Mesothelial cell of epicardium (in vitro differentiated cells): ENCODE measurements around the gene TNS1. TPM values are rescaled to one million over a fixed set of nuclear protein-coding genes. Genes with fewer than 3 reads are reported as not detected.

Experiments used
- DNase-seq, 2 experiments: peaks; one replicate each; pipeline ENCODE4 v3.0.0; 2021; ENCODE audit warnings: low spot score in 2 of 2; ENCODE audit not compliant: unreplicated experiment in 2 of 2
- H3K27ac Mint-ChIP-seq: 2 replicates; pipeline ENCODE4 v1.8.0; 2021; ENCODE audit warnings: mixed read lengths
- H3K27me3 Mint-ChIP-seq: 2 replicates; pipeline ENCODE4 v1.8.0; 2021; ENCODE audit warnings: low read depth, mixed read lengths
- H3K36me3 Mint-ChIP-seq: 2 replicates; pipeline ENCODE4 v1.8.0; 2021; ENCODE audit warnings: mixed read lengths
- H3K4me1 Mint-ChIP-seq: 2 replicates; pipeline ENCODE4 v1.8.0; 2021; ENCODE audit warnings: mixed read lengths
- H3K4me3 Mint-ChIP-seq: 2 replicates; pipeline ENCODE4 v1.8.0; 2021; ENCODE audit warnings: mild to moderate bottlenecking, moderate library complexity, mixed read lengths
- H3K9me3 Mint-ChIP-seq: 2 replicates; pipeline ENCODE4 v1.8.0; 2021; ENCODE audit warnings: mixed read lengths
- total RNA-seq: library from RNA; stranded (reverse); gene quantifications from 3 replicates; pipeline ENCODE4 v1.2.1, GENCODE V29; 2021
- TF ChIP-seq, protein P1 (sequence below): fragments of 200-600 bp; sonication (generic); IDR thresholded peaks from one replicate; pipeline ENCODE4 v1.5.0; 2021; ENCODE audit warnings: antibody characterized with exemption; ENCODE audit not compliant: unreplicated experiment

TNS1 gene
- total RNA-seq, 1 donor from 2014 or later, result 130 TPM

DNA sequence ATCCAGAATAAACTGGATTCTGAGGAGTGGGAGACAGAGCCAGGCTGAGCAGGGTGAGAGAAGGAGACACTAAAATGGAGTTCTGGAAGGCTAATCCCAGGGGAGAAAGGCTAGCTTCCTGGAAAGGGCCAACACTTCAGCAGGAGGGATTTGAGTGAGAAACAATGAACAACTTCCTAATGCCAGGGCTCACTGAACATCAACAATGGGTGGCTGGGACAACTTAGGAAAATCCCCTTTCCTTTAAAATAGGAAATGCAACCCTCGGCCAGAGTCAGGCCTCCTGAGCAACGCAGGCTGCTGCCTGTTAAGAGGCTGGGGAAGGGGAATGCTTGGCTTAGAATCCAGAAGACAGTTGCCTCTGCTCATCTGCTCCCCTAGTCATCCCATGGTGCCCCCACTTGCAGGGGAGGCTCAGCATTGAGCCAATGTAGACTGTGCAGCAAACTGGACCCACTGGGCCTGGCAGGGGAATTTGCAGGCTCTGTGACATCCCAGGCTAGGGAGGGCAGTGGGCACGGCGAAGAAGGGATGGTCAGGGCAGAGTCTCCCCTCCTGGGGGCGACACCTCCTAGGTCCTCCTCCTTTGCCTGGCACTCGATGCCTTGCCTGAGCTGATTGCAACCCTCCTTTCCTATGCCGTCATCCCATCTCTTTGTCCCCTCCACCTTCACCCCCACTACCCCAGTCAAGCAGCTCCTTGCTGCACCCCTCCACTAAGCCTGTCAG lies 182.5 kb downstream of the TNS1 start:
- no peaks in the 10 kb centered on the region for H3K9me3 Mint-ChIP-seq
- H3K36me3 Mint-ChIP-seq, result peaks cover 17% of the 10 kb centered on the region
- H3K27ac Mint-ChIP-seq, result no peak overlapping the region
- TF ChIP-seq, protein P1, sequence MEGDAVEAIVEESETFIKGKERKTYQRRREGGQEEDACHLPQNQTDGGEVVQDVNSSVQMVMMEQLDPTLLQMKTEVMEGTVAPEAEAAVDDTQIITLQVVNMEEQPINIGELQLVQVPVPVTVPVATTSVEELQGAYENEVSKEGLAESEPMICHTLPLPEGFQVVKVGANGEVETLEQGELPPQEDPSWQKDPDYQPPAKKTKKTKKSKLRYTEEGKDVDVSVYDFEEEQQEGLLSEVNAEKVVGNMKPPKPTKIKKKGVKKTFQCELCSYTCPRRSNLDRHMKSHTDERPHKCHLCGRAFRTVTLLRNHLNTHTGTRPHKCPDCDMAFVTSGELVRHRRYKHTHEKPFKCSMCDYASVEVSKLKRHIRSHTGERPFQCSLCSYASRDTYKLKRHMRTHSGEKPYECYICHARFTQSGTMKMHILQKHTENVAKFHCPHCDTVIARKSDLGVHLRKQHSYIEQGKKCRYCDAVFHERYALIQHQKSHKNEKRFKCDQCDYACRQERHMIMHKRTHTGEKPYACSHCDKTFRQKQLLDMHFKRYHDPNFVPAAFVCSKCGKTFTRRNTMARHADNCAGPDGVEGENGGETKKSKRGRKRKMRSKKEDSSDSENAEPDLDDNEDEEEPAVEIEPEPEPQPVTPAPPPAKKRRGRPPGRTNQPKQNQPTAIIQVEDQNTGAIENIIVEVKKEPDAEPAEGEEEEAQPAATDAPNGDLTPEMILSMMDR, result no peak
- H3K27me3 Mint-ChIP-seq, result no peaks in the 10 kb centered on the region
- no peak for DNase-seq
- no peak overlapping the region for H3K4me3 Mint-ChIP-seq
- H3K4me1 Mint-ChIP-seq, result peaks cover 13% of the 10 kb centered on the region

DNA sequence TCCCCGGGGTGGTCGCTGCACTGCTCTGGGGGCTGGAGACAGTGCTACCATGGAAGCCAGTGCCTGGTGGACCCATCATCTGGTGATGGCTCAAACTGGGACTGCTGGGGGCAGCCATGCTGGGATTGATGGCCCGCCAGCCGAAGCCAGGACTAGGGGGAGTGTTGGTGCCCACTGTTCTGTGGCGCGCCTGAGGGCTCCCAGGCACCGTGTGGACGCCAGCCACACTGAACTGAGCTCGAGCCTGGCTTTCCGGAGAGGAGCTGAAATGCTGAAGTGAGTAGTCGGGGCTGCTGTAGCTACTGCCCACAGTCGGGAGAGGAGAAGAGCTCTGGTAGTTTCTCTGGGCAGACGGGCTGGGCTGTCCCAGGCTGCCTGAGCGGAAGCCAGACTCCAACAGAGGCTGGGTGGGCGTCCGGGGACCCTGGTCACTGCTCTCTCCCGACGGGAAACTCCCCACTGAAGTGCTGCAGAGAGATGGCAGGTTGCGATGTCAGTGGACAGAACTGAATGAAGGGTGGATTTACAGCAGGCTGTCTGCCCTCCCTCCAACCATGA lies 184.4 kb downstream of the TNS1 start:
- peaks cover 31% of the 10 kb centered on the region for H3K36me3 Mint-ChIP-seq
- no peak overlapping the region for H3K27ac Mint-ChIP-seq
- H3K4me1 Mint-ChIP-seq, result peaks cover 13% of the 10 kb centered on the region
- H3K9me3 Mint-ChIP-seq, result no peaks in the 10 kb centered on the region
- TF ChIP-seq, protein P1, result no peak
- no peak overlapping the region for H3K4me3 Mint-ChIP-seq
- DNase-seq, result no peak
- H3K27me3 Mint-ChIP-seq, result no peaks in the 10 kb centered on the region

DNA sequence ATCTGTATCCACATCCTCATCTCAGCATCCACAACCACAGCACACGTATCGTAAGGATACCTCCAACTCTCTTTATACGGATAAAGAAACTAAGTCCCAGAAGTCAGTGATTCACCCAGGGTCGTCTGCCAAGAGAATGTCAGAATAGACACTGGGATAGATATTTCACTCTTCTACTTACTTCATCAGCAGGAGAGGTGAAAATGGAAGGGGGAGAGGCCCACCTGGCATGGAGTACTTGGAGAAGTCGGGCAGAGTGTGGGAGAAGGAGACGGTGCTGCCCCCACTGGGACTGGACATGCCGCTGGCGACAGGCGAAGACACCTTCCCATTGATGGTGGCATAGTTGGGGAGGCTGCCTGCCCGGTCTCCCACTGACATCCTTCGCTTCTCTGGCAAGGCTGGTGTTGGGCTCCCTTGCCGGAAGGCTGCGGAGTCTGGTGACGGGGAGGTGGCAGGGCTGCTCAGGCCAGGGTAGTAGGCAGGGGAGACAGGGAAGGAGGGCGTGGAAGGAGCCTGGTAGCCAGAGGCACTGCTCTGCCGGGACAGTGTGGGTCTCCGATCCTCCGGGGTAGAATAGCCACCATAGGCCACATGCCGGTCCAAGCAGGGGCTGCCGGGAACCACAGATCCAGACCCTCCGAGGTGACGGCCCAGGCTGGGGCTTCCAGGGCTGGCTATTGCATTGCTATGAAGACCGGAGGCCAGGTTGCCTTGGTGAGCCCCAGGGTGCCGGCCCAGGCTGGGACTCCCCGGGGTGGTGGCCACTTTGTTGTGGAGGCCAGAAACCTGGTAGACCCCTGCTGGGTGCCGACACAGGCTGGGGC lies 185.1 kb downstream of the TNS1 start:
- H3K27ac Mint-ChIP-seq, result no peak overlapping the region
- H3K27me3 Mint-ChIP-seq, result no peaks in the 10 kb centered on the region
- no peak overlapping the region for H3K4me3 Mint-ChIP-seq
- H3K36me3 Mint-ChIP-seq, result peaks cover 37% of the 10 kb centered on the region
- TF ChIP-seq, protein P1, result no peak
- no peaks in the 10 kb centered on the region for H3K9me3 Mint-ChIP-seq
- peaks cover 13% of the 10 kb centered on the region for H3K4me1 Mint-ChIP-seq
- no peak for DNase-seq

DNA sequence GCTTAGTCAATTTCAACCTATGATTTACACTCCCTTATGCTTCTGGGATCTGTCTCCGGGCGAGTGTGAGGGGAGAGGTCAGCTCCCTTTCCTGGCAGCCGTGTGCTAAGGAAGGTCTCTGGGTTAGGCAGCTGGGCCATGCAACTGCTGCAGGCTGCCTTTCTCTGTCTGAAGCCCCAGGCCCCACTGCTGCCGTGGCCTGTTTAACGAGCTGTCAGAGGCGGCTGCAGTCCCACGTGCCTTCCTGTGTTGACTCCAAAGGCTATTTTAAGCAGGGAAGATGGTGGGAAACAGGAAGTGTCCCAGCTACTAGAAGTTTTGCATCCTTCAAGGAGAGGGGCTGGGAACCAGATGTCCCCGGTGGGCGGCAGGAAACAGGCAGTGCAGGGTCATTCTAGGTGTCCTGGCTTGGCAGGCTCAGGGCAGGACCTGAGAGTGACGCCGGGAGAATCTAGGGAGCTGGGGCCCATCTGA lies 186.4 kb downstream of the TNS1 start:
- H3K4me3 Mint-ChIP-seq, result no peak overlapping the region
- TF ChIP-seq, protein P1, result no peak
- H3K27ac Mint-ChIP-seq, result peak overlapping the region; percentile 35
- H3K27me3 Mint-ChIP-seq, result no peaks in the 10 kb centered on the region
- DNase-seq, result no peak
- no peaks in the 10 kb centered on the region for H3K9me3 Mint-ChIP-seq
- H3K36me3 Mint-ChIP-seq, result peaks cover 44% of the 10 kb centered on the region
- H3K4me1 Mint-ChIP-seq, result peaks cover 13% of the 10 kb centered on the region

DNA sequence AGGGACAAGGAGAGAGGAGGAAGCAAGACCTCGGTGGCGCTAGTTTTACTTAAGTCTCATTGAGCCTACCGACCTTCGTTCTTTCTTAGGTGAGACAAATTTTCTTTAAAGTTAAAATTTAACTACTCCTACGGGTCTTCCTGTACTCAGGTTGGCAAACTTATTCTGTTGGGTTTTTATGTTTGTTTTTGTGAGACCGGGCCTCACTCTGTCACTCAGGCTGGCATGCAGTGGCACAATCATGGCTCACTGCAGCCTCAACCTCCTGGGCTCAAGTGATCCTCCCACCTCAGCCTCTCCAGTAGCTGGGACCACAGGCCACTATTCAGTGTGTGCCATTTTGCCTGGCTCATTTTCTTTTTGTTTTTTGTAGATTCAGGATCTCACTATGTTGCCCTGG lies 189.0 kb downstream of the TNS1 start:
- Mint-ChIP-seq H3K9me3 (no peaks in the 10 kb centered on the region), H3K36me3 (peaks cover 56% of the 10 kb centered on the region)
- DNase-seq, result no peak

More for the DNA sequence above, 189.0 kb downstream of the TNS1 start:
- Mint-ChIP-seq H3K4me3 (no peak overlapping the region), H3K27me3 (no peaks in the 10 kb centered on the region), H3K27ac (no peak overlapping the region), H3K4me1 (peaks cover 13% of the 10 kb centered on the region)
- TF ChIP-seq, protein P1, result no peak
